Measurements from ENCODE around the gene C1R.

GRCh38 chr12:7089196-7089871 is 2.9 kb downstream of the C1R start:
- TF ChIP-seq REST (tag by site-specific recombination; IDR thresholded peaks at IDR 0.05) (no peak), WT1 (tag by site-specific recombination; IDR thresholded peaks at IDR 0.05) (no peak)
